DLD1 (cell line): Measurements from ENCODE around the gene EXOC4.
"Not testable (repeated sequence)": the region's sequence is repeated elsewhere in the genome, so short reads cannot be mapped to it uniquely, and the experiment has no call there.

ENCODE experiments used
- in situ Hi-C: cut with HindIII; loops from 2 replicates; pipeline ENCODE4 v1.10.0; 2017; ENCODE audit warnings: low sequenced_read_pairs

The EXOC4 gene

DNA sequence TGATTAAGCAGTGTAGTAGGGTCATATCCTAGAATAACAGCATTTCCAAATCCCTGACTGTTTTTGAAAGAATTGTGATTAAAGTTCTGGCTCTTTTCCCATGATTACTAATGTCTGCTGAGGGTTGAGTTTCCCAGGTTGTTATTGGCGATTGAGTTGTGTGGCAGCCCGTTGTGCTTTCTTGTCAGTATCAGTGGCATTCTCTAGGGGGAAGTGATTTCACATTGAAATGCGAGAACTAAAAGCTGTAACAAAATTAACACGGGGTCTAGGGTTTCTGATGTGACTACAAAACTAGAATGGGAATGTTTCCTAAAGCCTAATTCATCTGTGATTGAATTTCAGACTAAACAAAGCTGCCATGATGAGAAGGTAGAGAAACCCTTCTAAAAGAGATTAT, 349.4 kb downstream of the EXOC4 start:
- in situ Hi-C loops: no loop called here

DNA sequence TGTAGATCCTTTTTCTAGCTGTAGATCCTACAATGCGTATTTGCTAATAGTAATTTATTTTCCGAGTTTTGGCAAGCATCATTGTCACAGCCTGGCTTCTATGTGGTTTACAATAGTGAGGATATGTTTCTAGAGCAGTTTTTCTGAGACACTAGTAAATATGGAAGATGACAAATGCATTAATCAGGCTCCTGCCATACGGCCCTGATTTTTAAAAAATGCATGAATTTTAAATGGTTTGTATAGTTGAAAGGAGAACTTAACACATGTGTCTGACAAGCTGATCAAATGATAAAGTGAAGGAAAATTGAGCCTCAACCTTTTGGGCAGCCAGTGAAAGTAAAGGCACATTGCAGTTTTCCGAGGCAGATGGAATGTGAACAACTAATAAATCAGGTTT, 354.1 kb downstream of the EXOC4 start:
- in situ Hi-C loops: no loop called here

DNA sequence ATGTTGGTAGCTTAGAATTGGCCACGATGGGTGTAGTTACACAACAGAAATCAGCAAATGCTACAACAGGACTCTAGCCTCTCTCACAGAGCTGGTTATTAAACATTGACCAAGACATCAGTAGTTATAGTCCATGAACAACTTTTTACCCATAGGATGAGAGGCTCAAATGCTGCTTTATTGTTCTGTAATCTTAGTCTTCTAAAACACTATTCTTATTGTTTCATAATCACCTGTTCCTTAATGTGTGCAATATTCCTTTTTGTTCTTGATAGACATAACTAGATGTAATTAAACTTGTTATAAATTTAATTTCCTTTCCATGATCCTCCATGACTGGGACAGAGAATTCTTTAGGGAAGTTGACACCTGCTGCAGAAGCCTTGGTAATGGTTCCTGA, 356.9 kb downstream of the EXOC4 start:
- in situ Hi-C loops: no loop called here

DNA sequence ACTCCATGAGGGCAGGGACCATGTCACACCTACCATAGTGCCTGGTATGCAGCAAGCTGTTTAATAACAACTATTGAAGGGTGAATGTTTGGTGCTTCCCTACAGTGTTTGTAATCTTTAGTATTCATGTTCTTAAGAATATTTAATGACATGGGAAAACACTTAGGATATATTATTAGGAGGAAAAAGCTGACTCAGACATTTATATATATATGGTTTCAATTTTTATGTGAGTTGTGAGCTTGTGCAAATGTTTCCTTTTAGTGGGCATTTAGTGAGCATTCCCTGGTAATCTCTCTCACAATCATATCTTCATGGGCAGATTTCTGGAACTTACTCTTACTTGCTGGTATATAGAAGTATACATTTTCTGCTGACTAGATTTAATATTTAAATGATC, 359.1 kb downstream of the EXOC4 start:
- in situ Hi-C loops: no loop called here

DNA sequence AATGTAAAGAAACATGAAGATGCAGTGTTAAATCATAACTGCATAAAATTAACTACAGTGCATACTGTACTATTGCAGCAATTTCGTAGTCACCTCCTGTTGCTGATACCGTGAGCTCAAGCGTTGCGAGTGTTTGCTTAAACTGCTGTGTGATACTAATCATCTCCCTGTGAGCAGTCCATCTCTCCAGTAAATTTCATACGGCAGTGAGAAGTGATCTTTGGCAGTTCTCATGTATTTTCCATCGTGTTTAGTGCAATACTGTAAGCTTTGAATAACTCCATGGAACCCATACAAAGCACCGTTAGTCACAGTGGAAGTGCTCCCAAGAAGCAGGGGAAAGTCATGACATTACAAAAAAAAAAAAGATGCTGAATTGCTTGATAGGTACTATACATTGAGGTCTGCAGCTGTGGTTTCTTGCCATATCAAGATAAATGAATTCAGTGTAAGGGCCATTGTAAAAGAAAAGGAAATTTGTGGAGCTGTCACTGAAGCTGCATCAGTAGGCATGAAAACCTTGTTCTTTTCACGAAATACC, 360.4 kb downstream of the EXOC4 start:
- in situ Hi-C loops: no loop called here

DNA sequence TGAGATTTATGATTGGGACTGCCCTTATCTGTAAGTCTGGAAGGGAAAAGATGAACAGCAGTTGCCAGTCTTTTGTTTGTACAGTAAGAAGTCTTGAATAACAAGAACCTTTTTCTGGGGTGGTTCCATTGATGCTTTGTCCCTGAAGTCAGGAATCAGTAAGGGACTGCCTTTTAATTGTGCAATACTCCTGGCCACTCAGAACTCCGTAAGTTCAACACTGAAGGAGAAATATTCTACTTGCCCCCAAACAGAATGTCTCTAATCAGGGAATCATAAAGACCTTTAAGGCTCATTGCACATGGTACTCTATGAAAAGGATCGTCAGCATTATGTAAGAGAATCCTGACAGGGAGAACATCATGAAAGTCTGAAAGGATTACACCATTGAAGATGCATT, 361.4 kb downstream of the EXOC4 start:
- in situ Hi-C loops: no loop called here

DNA sequence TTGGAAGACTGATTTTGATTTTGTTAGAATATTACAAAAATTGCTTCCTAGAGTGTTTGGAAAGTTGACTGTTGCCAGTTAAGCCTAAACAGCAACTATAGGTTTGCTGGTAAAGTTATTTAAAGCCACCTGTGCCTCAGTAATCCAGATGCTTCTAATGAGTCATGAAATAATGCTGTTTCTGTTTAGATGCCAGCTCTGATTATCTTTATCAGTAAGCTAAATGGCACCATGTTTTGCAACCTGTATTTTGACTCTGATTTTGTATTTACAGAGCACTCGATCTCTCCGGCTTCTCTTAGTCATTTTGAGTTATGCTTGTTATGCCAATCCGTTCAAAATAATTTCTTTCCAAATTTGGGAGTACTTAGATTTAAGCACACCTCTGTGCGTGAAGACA, 366.1 kb downstream of the EXOC4 start:
- in situ Hi-C loops: no loop called here

DNA sequence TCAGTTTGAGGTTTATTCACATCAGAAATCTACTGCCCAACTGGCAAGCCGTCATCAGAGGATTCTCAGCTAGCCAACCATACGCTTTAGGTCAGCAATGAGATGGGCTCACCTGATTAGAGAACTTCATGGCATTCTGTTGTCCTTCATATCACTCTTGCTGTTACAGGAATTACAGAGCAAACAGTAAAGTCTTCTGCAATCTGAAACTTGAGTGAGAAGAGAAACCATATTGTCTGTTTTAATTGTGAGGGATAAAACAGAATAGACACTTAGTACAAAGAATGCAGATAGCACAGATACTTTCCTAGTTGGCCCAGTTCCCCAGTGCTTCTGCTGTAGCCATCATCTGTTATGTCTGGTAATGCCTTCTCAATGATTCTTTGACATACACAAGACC, 366.6 kb downstream of the EXOC4 start:
- in situ Hi-C loops: no loop called here

DNA sequence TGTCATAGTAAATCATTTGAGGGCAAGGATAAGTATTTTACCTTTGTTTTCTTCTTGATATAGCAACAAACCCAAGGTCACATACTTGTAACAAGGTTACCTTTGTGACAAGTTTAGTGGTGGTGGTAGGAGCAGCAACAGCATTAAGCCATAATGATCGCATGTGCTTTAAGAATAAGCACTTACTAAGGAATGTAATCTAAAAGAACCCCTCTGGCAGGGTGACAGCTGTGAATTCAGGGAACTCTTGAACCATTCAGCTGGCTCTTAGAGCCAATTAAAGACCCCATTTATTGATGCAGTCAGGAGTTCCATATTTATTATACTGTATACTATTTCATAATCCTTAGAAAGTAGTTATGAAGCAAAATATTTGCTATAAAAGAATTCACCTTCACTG, 370.8 kb downstream of the EXOC4 start:
- in situ Hi-C loops: no loop called here

DNA sequence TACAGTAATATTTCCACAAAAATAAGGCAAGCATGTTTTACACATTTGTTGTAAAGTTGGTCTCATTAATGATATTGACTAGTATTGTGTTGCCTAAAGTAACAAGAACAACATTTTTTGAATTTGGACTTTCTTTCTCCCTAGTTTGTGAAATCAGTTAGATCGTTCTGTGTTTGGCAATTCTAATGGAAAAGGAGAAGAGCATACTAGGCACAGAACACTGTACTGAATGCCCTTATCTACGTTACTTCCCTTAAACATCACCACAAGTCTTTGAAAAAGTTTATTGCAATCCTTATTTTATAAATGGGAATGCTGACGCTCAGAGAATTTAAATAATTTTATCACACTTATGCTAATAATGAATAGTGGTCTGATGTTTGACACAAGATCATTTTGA, 372.2 kb downstream of the EXOC4 start:
- in situ Hi-C loops: no loop called here

DNA sequence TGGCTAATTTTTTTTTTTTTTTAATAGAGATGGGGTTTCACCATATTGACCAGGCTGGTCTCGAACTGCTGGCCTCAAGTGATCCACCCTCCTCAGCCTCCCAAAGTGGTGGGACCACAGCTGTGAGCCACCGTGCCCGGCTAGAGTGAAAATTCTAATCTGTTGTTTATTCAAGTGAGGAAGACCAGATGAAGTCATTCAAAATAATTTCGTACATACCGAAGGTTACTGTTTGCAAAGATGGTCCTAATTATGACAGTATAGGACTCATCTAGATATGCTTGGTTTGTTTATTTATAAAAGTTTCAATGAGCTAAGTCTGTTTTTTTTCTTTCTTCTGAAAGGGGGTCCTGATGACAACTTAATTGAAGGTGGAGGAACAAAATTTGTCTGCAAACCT, 376.8 kb downstream of the EXOC4 start:
- in situ Hi-C loops: no loop called here

DNA sequence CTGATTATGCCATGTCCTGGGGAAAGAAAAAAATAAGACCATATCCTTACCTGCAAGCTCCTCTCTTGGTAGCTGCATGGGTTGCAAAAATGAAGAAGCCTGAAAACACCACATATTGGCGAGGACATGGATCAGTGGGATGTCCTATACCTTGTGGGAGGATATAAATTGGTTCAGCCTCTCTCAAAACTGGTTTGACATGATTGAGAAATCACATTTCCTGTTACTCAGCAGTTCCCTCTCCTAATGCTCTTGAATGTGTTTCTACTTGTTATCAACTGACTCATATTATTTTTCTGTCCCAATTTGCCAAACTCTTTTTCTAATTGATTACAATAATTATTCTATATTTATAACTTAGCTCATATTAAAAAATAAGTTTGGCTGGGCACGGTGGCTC, 380.2 kb downstream of the EXOC4 start:
- in situ Hi-C loops: no loop called here

DNA sequence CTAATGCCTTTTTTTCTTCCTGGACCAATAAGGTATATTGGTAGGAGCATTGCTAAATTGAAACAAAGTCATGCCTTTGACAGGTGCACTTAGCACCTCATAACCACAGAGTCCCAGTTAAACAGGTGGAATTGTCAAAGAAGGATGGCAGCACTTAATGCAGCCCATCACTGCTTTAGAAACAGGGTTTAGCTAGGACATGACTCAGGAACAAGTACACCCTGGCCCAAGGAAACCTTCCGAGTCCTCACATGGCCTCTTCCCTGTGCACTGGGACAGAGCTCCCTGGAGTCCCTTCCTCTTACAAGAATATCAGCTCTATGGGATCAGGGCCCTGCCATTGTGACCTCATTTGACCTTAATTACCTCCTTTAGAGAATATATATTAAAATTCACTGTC, 382.7 kb downstream of the EXOC4 start:
- in situ Hi-C loops: no loop called here

DNA sequence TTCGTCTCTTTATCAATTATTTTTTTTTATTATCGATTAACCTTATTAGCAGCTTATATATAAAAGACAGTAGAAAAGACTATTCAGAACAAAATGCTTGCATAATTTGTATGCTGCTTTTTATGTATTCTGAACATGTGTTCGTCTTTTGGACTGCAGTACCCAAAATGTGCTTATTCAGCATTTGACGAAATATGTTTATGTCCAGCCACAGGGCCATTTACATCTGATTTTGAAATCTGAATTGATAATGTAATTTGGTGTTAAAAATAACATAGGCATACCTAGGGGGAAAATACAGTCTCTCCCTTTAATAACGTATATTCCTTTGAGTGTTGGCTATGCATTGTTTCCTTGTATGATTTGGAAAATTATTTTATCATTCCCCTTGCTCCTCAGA, 386.0 kb downstream of the EXOC4 start:
- in situ Hi-C loops: no loop called here

DNA sequence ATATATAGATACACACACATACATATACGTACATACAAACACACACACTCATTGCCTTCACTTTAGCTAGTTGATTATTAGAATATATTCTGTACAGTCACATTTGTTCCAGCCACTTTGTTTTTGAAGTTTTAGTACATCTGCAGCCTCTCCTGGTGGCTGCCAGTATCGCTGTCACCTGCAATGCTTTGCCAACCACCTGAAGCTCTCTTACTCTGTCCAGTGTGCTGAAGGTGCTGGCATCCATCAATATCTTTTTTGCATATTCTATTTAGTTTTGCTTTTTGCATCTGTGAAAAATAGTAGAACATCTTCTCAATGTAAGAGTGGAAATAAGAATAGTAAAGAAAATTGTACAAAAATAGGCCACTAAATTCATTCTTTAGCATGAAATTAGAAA, 388.6 kb downstream of the EXOC4 start:
- in situ Hi-C loops: no loop called here

DNA sequence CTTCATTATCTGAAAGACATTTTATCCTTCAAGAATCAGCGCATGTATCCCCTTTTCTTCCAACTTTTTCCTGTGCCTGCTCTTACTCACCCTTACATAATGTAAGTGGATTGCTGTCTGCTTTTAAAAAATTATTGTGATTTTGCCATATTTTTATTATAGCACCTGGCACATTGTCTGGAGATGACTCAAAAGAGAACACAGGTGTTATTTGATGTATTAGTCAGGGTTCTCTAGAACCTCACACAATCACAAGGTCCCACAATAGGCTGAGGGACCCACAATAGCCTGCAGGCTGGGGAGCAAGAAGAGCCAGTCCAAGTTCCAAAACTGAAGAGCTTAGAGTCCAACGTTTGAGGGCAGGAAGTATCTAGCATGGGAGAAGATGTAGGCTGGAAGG, 390.0 kb downstream of the EXOC4 start:
- in situ Hi-C loops: no loop called here

DNA sequence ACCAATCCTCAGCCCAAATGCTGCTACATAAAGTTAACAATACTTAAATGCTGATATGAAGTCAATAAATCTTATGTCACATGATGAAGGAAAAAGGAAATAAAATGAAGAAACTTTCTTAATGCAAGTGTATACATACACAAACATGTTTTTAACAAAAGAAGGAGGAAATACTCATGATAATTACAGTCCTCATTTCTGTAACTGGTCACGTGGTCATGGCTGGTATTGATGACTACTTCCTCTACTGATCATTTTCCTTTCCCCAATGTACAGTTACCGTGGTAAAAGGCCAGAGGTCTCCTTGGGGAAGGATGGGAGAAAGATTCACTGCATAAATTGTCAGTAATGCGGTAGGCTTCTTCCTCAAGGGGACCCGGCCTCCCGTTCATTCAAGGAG, 390.8 kb downstream of the EXOC4 start:
- in situ Hi-C loops: not testable (repeated sequence)

DNA sequence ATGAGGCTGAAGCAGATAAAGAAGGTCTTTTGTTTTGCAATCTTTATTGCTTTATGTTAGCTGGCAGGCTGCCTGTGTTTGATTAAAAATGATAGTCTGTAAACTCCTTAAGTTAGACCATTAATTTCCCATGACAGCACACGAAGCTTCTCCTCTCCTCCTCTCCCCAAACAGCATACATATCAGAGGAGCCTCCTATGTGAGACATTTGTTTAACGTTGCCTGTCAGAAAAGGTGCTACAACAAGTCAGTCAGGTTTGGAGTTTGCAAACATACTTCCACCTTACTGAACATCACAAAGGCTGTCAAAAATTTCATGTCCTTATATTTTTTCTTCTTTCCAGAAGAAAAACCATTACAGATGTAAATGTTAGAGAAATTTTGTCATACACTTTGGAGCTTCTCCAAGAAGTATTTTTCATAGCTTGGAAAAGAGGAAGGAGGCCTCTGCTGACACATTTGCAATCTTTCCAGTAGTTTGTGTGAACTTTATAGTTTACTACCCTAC, 393.1 kb downstream of the EXOC4 start:
- in situ Hi-C loops: no loop called here

DNA sequence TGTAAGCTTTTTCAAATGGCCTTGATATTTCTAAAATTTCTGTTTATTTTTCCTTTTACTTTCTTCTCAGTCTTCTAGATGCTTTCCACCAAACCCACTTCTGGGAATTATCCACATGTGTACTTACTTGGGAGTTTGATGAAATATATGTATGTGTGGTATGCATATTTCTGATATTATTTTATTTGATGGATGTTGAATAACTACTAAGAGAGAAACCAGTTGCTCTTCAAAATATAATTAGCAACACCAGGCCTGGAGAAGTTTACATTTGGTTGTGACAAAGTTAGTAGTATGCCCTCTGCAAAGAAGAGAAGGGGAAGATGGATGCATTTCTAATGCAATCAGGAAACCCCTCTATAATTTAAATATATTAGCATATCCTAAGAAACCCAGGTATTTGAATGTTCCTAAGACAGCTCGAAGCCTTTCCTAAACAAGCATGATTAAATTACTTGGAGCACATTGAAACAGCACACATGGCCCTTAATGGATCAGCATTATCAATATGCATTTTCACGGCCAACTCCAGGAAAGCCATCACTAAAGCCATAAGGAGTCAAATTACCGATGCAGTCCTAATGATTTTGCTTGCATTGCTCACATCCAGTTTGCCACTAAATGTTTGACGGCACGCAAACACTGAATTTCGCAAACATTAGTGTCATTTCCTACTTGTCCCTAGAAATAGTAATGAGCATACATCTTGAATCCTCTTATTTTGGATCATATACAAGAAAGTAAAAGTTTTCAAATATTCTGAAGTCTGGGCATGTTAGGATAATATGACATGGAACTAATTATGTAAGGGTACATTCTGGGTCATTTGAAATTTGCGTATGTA, 393.8 kb downstream of the EXOC4 start:
- in situ Hi-C loops: no loop called here

DNA sequence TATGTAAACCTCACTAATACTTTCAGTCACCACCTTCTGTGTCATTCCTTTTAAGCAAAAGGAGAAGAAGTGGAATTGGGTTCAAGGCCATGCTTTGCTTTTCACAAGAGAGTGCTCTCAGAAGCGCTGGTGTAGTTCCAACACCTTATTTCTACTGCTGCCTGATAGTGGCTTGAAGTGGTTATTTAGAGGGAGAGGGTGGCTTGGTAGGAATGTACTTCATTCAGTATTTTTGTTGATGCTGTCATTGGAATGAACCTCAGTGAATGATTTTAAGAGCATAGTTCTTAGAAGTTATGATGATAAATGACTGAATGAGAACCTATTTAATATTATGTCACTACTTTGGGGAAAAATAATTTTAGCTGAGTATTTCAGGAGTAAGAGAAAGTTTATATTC, 396.7 kb downstream of the EXOC4 start:
- in situ Hi-C loops: no loop called here

DNA sequence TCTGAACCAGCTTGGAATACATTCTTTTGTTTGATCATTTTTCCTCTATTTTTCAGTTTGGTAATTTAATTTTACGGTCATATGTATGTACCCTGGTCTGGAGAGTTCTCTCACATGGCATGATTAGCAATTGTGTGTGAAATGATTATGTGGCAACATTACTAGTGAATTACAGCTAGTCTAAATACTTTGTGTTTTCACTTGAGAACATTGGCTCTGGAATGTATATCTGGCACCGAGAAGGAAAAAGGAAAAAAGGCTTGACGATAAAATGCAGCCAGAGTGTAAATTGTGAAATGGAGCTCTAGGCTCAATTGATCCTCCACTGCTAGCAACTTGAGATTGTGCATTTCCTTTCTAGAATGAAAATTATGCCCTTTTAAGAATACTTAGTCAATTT, 397.2 kb downstream of the EXOC4 start:
- in situ Hi-C loops: no loop called here

DNA sequence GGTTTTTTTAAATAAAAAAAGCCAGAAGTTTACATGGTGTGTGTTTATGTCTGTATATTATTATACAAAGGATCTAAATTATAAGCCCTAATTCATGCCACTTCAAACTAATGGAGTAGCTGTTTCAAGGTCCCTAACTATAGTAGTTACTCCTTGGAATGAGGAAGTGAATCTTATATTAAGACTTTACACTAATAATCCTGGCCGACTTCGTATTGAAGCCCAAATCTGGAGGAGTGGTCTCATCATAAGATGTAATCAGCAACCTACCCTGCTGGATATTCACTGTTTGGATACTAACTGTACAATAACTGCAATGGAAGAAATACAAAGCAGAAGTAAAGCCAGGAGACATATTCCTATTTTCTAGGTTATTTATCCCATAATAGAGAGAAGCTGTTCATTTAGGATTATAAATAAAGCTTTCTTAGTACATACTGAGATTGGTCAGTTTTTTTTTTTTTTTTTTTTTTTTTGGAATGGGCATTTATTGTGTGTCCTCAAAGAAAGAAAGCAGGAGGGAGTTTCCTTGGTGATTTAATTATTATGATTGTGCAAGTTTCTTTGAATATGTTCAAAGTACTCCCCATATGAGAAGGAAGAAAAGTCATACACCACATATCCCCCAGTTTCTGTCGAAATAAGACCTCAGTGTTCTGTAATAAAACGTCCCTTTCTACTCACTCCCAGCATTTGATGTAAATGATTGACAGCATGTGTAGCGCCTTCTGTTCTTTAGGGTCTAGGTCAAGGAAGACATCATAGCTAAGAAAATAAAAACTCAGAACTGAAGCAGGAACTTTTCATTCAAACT, 397.8 kb downstream of the EXOC4 start:
- in situ Hi-C loops: no loop called here
